WTC11 (cell line): ENCODE results near the gene ZGPAT. TPM values are rescaled to one million over a fixed set of nuclear protein-coding genes. Genes with fewer than 3 reads are reported as not detected.

Source experiments
- ATAC-seq: fragments of 200-7000 bp; cut with Tn5 transposase; 2 replicates; pipeline ENCODE4 v1.10.0; 2021; ENCODE audit warnings: mild to moderate bottlenecking, moderate library complexity
- CTCF ChIA-PET: fragments of 300-600 bp; sonication (Branson Sonifier 250); formaldehyde crosslinking; loops from one replicate; lab custom pipeline; 2021; ENCODE audit warnings: antibody characterized with exemption; lab: Charles Lee
- POLR2A ChIA-PET: fragments of 350-600 bp; sonication (Branson Sonifier 250); formaldehyde crosslinking; loops from one replicate; lab custom pipeline; 2021; ENCODE audit warnings: antibody characterized with exemption; lab: Charles Lee
- DNase-seq: peaks from one replicate; pipeline ENCODE4 v3.0.0; 2021; ENCODE audit warnings: low spot score
- H3K27ac Mint-ChIP-seq: 2 replicates; pipeline ENCODE4 v1.8.0; 2021; ENCODE audit warnings: mixed read lengths
- H3K27me3 Mint-ChIP-seq: 2 replicates; pipeline ENCODE4 v1.8.0; 2021; ENCODE audit warnings: low read depth, mild to moderate bottlenecking, moderate library complexity, mixed read lengths
- H3K36me3 Mint-ChIP-seq: 2 replicates; pipeline ENCODE4 v1.8.0; 2021; ENCODE audit warnings: mixed read lengths
- H3K4me1 Mint-ChIP-seq: 2 replicates; pipeline ENCODE4 v1.8.0; 2022; ENCODE audit warnings: mixed read lengths
- H3K4me3 Mint-ChIP-seq: 2 replicates; pipeline ENCODE4 v1.8.0; 2021; ENCODE audit warnings: mild to moderate bottlenecking, moderate library complexity, mixed read lengths
- H3K9me3 Mint-ChIP-seq: 2 replicates; pipeline ENCODE4 v1.8.0; 2021; ENCODE audit warnings: mixed read lengths
- CREM ChIP-seq: sonication (generic); formaldehyde crosslinking; IDR thresholded peaks from 2 replicates; pipeline ENCODE4 v1.8.1; 2022; ENCODE audit warnings: mild to moderate bottlenecking, missing genetic modification reagents, moderate library complexity
- ELF4 ChIP-seq: sonication (generic); formaldehyde crosslinking; IDR thresholded peaks from 2 replicates; pipeline ENCODE4 v1.8.1; 2022; ENCODE audit warnings: low read depth, mild to moderate bottlenecking, moderate library complexity, missing genetic modification reagents
- FOXP1 ChIP-seq: sonication (generic); formaldehyde crosslinking; IDR thresholded peaks from 2 replicates; pipeline ENCODE4 v1.8.0; 2022; ENCODE audit warnings: missing genetic modification reagents, mild to moderate bottlenecking, moderate library complexity, borderline replicate concordance
- FOXP4 ChIP-seq: sonication (generic); formaldehyde crosslinking; IDR thresholded peaks from 2 replicates; pipeline ENCODE4 v1.8.0; 2022; ENCODE audit warnings: mild to moderate bottlenecking, missing genetic modification reagents
- GTF2I ChIP-seq: fragments of 250-450 bp; sonication (Bioruptor Pico); conservative IDR thresholded peaks from 2 replicates; pipeline ENCODE4 v1.4.0; 2021; ENCODE audit warnings: mild to moderate bottlenecking
- IRF1 ChIP-seq: sonication (generic); formaldehyde crosslinking; IDR thresholded peaks from 2 replicates; pipeline ENCODE4 v1.8.0; 2023; ENCODE audit warnings: missing genetic modification reagents
- MLX ChIP-seq: sonication (generic); formaldehyde crosslinking; IDR thresholded peaks from 2 replicates; pipeline ENCODE4 v1.8.1; 2023; ENCODE audit warnings: mild to moderate bottlenecking, missing genetic modification reagents, moderate library complexity
- MYBL2 ChIP-seq: sonication (generic); formaldehyde crosslinking; IDR thresholded peaks from 2 replicates; pipeline ENCODE4 v1.8.1; 2023; ENCODE audit warnings: mild to moderate bottlenecking, moderate library complexity, missing genetic modification reagents
- NFATC4 ChIP-seq: fragments of 250-450 bp; sonication (Bioruptor Pico); IDR thresholded peaks from 2 replicates; pipeline ENCODE4 v1.9.0; 2021; ENCODE audit warnings: mild to moderate bottlenecking
- NFYB ChIP-seq: sonication (generic); formaldehyde crosslinking; conservative IDR thresholded peaks from 2 replicates; pipeline ENCODE4 v1.8.0; 2022; ENCODE audit warnings: low read depth, missing genetic modification reagents
- OVOL2 ChIP-seq: fragments of 250-450 bp; sonication (Bioruptor Pico); IDR thresholded peaks from 2 replicates; pipeline ENCODE4 v1.9.0; 2021; ENCODE audit warnings: mild to moderate bottlenecking, borderline replicate concordance
- SMAD4 ChIP-seq: sonication (generic); formaldehyde crosslinking; IDR thresholded peaks from 2 replicates; pipeline ENCODE4 v1.8.0; 2022; ENCODE audit warnings: mild to moderate bottlenecking, missing genetic modification reagents
- SOX15 ChIP-seq: fragments of 250-450 bp; sonication (Bioruptor Pico); IDR thresholded peaks from 2 replicates; pipeline ENCODE4 v1.9.0; 2021; ENCODE audit warnings: mild to moderate bottlenecking
- STAT6 ChIP-seq: sonication (generic); formaldehyde crosslinking; conservative IDR thresholded peaks from 2 replicates; pipeline ENCODE4 v1.8.1; 2023; ENCODE audit warnings: mild to moderate bottlenecking, low read depth, missing genetic modification reagents, moderate library complexity
- ZBTB21 ChIP-seq: sonication (generic); formaldehyde crosslinking; IDR thresholded peaks from 2 replicates; pipeline ENCODE4 v1.8.1; 2023; ENCODE audit warnings: mild to moderate bottlenecking, missing genetic modification reagents, borderline replicate concordance
- ZMAT4 ChIP-seq: fragments of 250-450 bp; sonication (Bioruptor Pico); IDR thresholded peaks from 2 replicates; pipeline ENCODE4 v1.9.0; 2021; ENCODE audit warnings: mild to moderate bottlenecking
- ZNF121 ChIP-seq: sonication (generic); formaldehyde crosslinking; IDR thresholded peaks from 2 replicates; pipeline ENCODE4 v1.8.0; 2023; ENCODE audit warnings: missing genetic modification reagents
- ZNF232 ChIP-seq: sonication (generic); formaldehyde crosslinking; IDR thresholded peaks from 2 replicates; pipeline ENCODE4 v1.8.0; 2022; ENCODE audit warnings: mild to moderate bottlenecking, missing genetic modification reagents
- ZNF416 ChIP-seq: fragments of 250-450 bp; sonication (Bioruptor Pico); IDR thresholded peaks from 2 replicates; pipeline ENCODE4 v1.9.0; 2021; ENCODE audit warnings: mild to moderate bottlenecking, inconsistent platforms
- ZNF425 ChIP-seq: fragments of 250-450 bp; sonication (Bioruptor Pico); conservative IDR thresholded peaks from 2 replicates; pipeline ENCODE4 v1.9.0; 2021; ENCODE audit warnings: mild to moderate bottlenecking
- total RNA-seq: library from RNA; stranded (reverse); gene quantifications from 3 replicates; pipeline ENCODE4 v1.2.3, GENCODE V29; 2021
- TF ChIP-seq, protein P1 (sequence below): sonication (generic); formaldehyde crosslinking; IDR thresholded peaks from 2 replicates; pipeline ENCODE4 v1.8.0; 2022; ENCODE audit warnings: mild to moderate bottlenecking, missing genetic modification reagents
- TF ChIP-seq, protein P2 (sequence below): fragments of 250-450 bp; sonication (Bioruptor Pico); IDR thresholded peaks from 2 replicates; pipeline ENCODE4 v2.1.2; 2022; ENCODE audit warnings: mild to moderate bottlenecking, moderate library complexity

Gene ZGPAT
- total RNA-seq, 1 experiment from 2014 or later = 28.3 TPM

DNA sequence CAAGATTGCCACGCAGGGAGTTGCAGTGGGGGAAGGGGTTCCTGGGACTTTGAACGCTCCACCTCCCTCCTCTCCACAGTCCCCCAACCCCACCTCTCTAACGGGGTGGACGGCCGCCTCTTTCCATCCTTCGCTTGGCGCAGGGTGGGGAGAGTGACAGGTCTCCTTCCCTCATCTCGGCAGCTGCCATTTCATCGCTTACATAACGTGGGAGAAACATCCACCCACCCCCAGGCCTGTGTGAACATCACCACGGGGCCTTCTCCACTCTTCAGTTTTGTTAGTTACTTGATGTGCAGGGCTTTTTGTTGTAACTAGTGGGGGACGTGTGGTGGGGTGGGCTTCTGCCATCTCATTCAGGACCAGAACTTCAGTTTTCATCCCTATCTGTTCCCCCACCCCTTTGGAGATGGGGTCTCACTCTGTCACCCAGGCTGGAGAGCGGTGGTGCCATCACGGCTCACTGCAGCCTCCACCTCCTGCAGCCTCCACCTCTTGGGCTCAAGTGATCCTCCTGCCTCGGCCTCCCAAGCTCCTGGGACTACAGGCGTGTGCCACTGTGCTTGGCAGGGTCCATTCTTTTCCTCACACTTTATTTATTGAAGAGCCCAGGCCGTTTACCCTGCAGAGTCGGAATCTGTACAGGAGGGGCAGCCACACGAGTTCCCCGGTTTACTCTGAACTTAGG is 32.0 kb upstream of the ZGPAT start (continued):
- TF ChIP-seq STAT6 (no peak), ZMAT4 (CRISPR knock-in tag) (no peak), IRF1 (no peak), CREM (CRISPR knock-in tag) (no peak), NFATC4 (no peak), SMAD4 (CRISPR knock-in tag) (no peak), ZNF232 (CRISPR knock-in tag) (no peak), OVOL2 (no peak), GTF2I (CRISPR knock-in tag) (no peak), ZNF121 (CRISPR knock-in tag) (no peak), MYBL2 (no peak), ZNF425 (CRISPR knock-in tag) (no peak)
- TF ChIP-seq, protein P1, sequence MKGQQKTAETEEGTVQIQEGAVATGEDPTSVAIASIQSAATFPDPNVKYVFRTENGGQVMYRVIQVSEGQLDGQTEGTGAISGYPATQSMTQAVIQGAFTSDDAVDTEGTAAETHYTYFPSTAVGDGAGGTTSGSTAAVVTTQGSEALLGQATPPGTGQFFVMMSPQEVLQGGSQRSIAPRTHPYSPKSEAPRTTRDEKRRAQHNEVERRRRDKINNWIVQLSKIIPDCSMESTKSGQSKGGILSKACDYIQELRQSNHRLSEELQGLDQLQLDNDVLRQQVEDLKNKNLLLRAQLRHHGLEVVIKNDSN (CRISPR knock-in tag) = no peak
- TF ChIP-seq, all 79 proteins: peak for 0

DNA sequence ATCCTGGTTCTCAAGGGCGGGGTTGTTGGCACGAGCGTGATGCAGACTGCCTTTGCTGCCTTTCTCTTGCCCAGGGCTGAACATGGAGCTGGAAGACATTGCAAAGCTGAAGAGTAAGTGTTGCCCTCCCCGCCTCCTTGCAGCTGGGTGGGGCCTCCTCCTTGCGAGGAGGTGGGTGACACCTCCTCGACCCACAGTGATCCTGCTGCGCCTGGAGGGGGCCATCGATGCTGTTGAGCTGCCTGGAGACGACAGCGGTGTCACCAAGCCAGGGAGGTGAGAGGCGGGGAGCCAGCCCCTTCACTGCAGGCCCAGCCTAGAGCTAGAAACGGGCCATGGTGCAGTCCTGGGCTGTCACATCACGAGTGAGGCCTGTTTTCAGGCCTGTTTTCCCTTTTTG is 29.8 kb upstream of the ZGPAT start:
- ATAC-seq (no peak), DNase-seq (no peak)
- Mint-ChIP-seq H3K27ac (no peak overlapping the region), H3K4me3 (no peak overlapping the region), H3K36me3 (peaks cover 9% of the 10 kb centered on the region; the same call in 1 of the 2 replicates), H3K27me3 (no peaks in the 10 kb centered on the region), H3K4me1 (no peaks in the 10 kb centered on the region), H3K9me3 (no peaks in the 10 kb centered on the region)
- CTCF ChIA-PET = no interaction called here
- POLR2A ChIA-PET = no interaction called here
- TF ChIP-seq, protein P2, sequence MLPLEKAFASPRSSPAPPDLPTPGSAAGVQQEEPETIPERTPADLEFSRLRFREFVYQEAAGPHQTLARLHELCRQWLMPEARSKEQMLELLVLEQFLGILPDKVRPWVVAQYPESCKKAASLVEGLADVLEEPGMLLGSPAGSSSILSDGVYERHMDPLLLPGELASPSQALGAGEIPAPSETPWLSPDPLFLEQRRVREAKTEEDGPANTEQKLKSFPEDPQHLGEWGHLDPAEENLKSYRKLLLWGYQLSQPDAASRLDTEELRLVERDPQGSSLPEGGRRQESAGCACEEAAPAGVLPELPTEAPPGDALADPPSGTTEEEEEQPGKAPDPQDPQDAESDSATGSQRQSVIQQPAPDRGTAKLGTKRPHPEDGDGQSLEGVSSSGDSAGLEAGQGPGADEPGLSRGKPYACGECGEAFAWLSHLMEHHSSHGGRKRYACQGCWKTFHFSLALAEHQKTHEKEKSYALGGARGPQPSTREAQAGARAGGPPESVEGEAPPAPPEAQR (CRISPR knock-in tag) = no peak
- TF ChIP-seq SOX15 (CRISPR knock-in tag) = no peak
- TF ChIP-seq CREM (CRISPR knock-in tag) = no peak
- no peak for TF ChIP-seq FOXP1 (CRISPR knock-in tag)
- no peak for TF ChIP-seq NFATC4
- TF ChIP-seq ZNF425 (CRISPR knock-in tag) = no peak
- no peak for TF ChIP-seq FOXP4 (CRISPR knock-in tag)
- TF ChIP-seq IRF1 = no peak
- TF ChIP-seq MLX (CRISPR knock-in tag) = no peak
- no peak for TF ChIP-seq MYBL2
- no peak for TF ChIP-seq ZBTB21 (CRISPR knock-in tag)
- no peak for TF ChIP-seq ZNF416 (CRISPR knock-in tag)
- TF ChIP-seq NFYB (CRISPR knock-in tag) = no peak
- TF ChIP-seq ELF4 (CRISPR knock-in tag) = no peak
